AG04449 (cell line): ENCODE measurements around the gene SPACA5.

Source experiments
- CTCF ChIA-PET: fragments of 350-600 bp; formaldehyde crosslinking; extraction: SDS; loops from one replicate; lab custom pipeline; 2021; ENCODE audit warnings: antibody characterized with exemption; lab: Yijun Ruan, JAX
- POLR2A ChIA-PET: fragments of 400-600, 350-600 bp; formaldehyde crosslinking; extraction: SDS; loops from one replicate; lab custom pipeline; 2020; ENCODE audit warnings: antibody characterized with exemption, inconsistent platforms; lab: Yijun Ruan, JAX
- DNase-seq: peaks from one replicate; pipeline ENCODE4 v3.0.0-alpha.2; 2010; ENCODE audit warnings: low read depth, low spot score
- H3K4me3 ChIP-seq: 2 replicates; pipeline ENCODE4 v1.5.1; 2011; ENCODE audit warnings: low read depth, mild to moderate bottlenecking, control low read depth, low read length
- CTCF ChIP-seq: IDR thresholded peaks from one replicate; pipeline ENCODE4 v1.5.1; 2011; ENCODE audit warnings: mild to moderate bottlenecking, moderate library complexity, low read length, control low read depth, inconsistent platforms; ENCODE audit not compliant: insufficient read depth; ENCODE audit errors: missing control alignments

SPACA5 gene

GRCh38 chrX:48035891-48036290, 29.1 kb downstream of the SPACA5 start:
- POLR2A ChIA-PET, result no interaction called here
- DNase-seq, result no peak
- no peak overlapping the region for H3K4me3 ChIP-seq
- TF ChIP-seq CTCF, result no peak
- CTCF ChIA-PET, result interaction anchor here (1.2 kb wide), 1 partner anchor 9 kb away, joined by 5 read pairs; no protein-coding TSS in a partner anchor

GRCh38 chrX:48043056-48043455, 36.3 kb downstream of the SPACA5 start:
- TF ChIP-seq CTCF, result no peak
- POLR2A ChIA-PET, result no interaction called here
- H3K4me3 ChIP-seq, result no peak overlapping the region
- CTCF ChIA-PET, result interaction anchor here (1.9 kb wide), 1 partner anchor 15 kb away, joined by 11 read pairs; no protein-coding TSS in a partner anchor
- DNase-seq, result no peak

GRCh38 chrX:48045410-48046311, 38.9 kb downstream of the SPACA5 start:
- ChIA-PET POLR2A (no interaction called here), CTCF (no interaction called here)
- no peak for DNase-seq
- TF ChIP-seq CTCF, result no peak
- no peak overlapping the region for H3K4me3 ChIP-seq

GRCh38 chrX:48046846-48047245, 40.1 kb downstream of the SPACA5 start:
- ChIA-PET POLR2A (no interaction called here), CTCF (no interaction called here)
- no peak for TF ChIP-seq CTCF
- no peak overlapping the region for H3K4me3 ChIP-seq
- no peak for DNase-seq

GRCh38 chrX:48058621-48059295, 52.0 kb downstream of the SPACA5 start:
- no peak for DNase-seq
- POLR2A ChIA-PET, result no interaction called here
- no peak for TF ChIP-seq CTCF
- H3K4me3 ChIP-seq, result no peak overlapping the region
- CTCF ChIA-PET, result no interaction called here

- TF ChIP-seq CTCF, result no peak
- ChIA-PET CTCF (no interaction called here), POLR2A (no interaction called here)
- H3K4me3 ChIP-seq, result no peak overlapping the region
- no peak for DNase-seq
Observed at GRCh38 chrX:48059296-48059639, 52.5 kb downstream of the SPACA5 start.
